ENCODE results near the gene FIBP. TPM values are rescaled to one million over a fixed set of nuclear protein-coding genes. Genes with fewer than 3 reads are reported as not detected.
A peak's percentile ranks its signal among the peaks of the same experiment; 100 is the strongest.

FIBP gene
- total RNA-seq, 1 experiment from 2014 or later = 303 TPM

- DNase-seq (ENCODE audit: low spot score) = no peak
Measured at GRCh38 chr11:65891219-65892136, 3.2 kb upstream of the FIBP start.

DNA sequence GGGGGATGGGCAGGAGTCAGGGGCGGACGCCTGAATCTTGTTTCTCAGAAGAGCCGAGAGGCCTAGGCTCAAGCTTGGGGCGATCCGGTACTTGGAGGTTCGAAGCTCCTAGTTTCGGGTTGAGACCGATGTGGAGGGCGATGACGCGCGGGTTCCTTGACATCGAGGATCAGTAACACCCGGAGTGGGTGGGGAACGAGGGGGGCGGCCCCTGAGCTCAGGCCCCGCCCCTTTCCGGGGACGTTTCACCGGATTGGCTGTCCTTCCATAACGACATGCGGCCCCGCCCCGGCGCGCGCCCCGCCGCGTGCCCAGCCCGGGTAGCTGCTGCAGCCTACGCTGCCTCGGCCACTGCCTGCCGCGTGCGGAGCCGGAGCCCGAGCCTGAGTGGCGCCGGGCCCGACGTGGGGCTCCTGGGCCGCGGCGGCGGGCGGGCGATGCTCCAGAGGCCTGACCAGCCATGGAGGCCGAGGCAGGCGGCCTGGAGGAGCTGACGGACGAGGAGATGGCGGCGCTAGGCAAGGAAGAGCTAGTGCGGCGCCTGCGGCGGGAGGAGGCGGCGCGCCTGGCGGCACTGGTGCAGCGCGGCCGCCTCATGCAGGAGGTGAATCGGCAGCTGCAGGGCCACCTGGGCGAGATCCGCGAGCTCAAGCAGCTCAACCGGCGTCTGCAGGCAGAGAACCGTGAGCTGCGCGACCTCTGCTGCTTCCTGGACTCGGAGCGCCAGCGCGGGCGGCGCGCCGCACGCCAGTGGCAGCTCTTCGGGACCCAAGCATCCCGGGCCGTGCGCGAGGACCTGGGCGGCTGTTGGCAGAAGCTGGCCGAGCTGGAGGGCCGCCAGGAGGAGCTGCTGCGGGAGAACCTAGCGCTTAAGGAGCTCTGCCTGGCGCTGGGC, 2.3 kb upstream of the FIBP start, which contains the start of gene CCDC85B:
CCDC85B (plus strand) TSS at position 350 of the 895 bp plus-strand sequence; CDS start at position 461, 111 bp downstream.
- peak; percentile 98 for DNase-seq (ENCODE audit: low spot score)

GRCh38 chr11:65887723-65888162, 528 bp downstream of the FIBP start:
- no peak for DNase-seq (ENCODE audit: low spot score)

- DNase-seq (ENCODE audit: low spot score) = peak; percentile 19
Measured at GRCh38 chr11:65886826-65887722, 1.2 kb downstream of the FIBP start.

DNA sequence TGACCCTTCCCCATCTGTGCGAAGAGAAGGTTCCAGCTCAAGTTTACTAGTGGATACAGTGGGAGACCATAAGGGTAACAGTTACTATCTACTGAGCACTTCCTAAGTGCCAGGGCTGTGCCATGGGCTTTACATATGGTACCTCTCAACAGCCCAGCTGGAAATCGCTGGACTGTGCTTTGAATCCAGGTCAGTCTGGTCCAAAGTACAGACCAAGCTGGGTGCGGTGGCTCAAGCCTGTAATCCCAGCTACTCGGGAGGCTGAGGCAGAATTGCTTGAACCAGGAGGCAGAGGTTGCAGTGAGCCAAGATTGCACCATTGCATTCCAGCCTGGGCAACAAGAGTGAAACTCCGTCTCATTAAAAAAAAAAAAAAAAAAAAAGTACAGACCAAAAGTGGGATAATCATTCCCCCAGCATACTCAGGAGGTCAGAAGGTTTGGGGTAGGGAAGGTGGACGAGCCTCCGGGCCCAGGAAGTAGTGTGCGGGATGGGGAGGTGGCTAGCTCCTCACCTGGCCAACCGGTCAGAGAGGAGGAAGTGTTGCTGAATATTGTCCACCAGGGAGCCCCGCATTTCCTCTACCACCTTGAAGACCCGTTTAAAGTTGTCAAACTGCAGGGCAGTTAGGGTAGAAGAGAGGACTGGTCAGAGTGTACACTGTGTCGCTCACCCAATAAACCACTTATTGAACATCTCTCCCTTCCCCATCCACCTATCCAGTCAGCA, 2.3 kb downstream of the FIBP start:
- DNase-seq (ENCODE audit: low spot score) = no peak

DNA sequence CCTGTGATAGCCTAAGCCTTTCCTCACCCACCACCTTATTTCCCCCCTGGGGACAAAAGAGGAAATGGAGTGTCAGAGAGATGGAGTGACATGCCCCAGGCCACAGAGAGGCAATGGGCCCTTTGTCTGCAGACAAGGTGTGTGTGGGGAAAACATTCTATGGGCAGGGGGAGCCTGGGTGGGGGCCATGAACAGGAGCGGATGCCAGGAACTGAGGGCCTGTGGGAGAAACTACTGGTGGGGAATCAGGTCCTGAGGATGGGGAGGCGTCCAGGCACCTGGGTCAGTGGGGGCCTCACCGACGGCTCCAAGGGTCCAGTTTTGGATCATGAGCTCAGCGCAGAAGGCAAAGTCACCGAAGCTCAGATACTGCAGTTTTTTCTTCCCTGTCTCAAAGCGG, 3.0 kb downstream of the FIBP start:
- no peak for DNase-seq (ENCODE audit: low spot score)

GRCh38 chr11:65884716-65885092, 3.6 kb downstream of the FIBP start:
- peak; percentile 91 for DNase-seq (ENCODE audit: low spot score)

DNA sequence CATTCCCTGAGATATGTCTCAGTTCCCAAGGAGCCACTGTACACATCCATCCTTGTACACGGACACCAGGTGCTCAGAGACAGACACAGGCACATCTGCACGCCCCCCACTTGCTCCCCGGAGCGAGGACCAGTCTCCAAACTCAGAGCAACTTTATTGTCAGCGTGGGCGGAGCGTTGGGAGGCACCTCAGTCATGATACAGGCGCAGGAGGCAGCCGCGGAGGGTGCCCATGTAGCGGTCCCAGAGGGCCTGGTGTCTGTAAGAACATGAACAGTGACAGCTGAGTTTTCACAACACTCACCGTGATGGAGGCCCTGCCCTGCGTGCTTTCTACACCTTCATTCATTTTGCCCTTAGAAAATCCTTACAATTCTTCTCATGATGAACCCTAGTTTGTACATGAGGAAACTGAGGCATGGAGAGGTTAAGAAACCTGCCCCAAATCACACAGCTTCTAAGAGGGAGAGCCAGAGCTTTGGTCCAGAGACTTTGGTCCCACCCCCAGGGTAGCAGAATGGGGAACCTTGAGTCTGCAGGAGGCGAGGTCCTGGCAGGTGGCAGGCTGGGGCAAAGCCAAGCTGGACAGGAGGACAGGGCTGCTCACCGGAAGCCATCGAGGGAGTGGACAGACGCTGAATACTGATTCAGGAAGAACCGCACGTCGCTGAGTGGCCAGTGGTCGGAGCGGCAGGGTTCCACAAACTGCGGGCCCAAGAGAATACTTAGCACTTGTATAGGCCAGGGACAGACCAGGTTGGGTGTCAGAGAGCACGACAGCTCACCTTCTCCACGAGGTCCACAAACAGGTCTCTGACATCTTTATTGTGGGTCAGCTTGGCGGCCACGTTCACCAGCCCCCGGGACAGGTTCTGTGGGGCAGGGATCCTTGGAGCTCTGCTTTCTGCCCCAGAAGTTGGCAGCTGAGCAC, 4.2 kb downstream of the FIBP start:
- no peak for DNase-seq (ENCODE audit: low spot score)

DNA sequence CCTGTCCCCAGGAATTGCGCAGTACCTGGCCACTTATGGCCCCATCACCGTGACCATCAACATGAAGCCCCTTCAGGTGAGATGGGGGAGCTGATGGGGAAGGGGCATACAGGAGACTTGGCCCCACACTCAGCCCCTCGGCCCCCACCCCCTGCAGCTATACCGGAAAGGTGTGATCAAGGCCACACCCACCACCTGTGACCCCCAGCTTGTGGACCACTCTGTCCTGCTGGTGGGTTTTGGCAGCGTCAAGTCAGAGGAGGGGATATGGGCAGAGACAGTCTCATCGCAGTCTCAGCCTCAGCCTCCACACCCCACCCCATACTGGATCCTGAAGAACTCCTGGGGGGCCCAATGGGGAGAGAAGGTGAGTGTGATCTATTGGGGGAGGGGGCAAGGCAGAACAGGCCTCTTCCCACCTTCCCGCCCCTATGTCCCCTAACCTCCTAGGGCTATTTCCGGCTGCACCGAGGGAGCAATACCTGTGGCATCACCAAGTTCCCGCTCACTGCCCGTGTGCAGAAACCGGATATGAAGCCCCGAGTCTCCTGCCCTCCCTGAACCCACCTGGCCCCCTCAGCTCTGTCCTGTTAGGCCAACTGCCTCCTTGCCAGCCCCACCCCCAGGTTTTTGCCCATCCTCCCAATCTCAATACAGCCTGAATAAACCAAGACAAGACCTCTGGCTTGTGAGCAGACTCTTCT, 5.1 kb downstream of the FIBP start:
- no peak for DNase-seq (ENCODE audit: low spot score)

GRCh38 chr11:65882120-65883057, 5.9 kb downstream of the FIBP start:
- no peak for DNase-seq (ENCODE audit: low spot score)

DNA sequence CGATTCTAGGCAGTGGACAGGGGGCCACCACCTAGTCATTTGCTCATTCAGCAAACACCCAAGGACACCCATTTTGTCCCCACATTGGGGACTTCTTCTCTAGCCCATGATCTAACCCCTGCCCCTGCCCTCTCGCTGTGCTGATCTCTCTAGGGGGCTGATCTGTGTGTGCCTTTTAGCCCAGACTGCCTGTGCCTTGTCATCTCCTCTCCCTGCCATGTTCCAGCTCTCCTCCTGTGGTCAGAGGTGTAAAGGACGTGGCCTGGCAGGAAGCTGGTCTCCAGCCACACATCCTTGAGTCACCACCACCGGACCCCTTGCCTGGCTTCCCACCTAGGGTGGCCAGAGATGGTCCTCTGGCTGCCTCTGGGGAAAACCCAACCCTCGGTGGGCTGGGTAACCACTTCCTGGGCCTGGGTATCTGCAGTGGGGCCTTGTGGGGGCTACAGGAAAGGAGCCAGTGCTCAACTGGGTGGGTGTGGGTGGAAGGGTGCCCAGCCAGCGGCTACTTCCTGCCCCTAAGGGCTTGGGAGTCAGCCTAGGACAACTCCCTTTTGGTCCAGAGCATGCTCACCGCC, 7.3 kb downstream of the FIBP start:
- DNase-seq (ENCODE audit: low spot score) = no peak

DNA sequence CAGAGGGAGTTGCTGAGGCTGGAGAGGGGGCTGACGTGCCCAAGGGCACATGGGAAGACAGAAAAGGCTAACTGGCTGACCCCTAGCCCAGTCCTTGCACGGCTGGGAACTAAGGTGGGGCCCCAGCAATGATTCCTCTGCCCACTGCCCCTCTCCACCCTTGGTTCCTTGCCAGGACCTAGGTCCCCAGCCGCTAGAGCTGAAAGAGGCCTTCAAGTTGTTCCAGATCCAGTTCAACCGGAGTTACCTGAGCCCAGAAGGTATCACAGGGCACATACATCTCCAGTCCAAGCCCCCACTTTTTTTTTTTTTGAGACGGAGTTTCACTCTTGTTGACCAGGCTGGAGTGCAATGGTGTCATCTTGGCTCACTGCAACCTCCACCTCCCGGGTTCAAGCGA, 8.2 kb downstream of the FIBP start:
- DNase-seq (ENCODE audit: low spot score) = no peak

GRCh38 chr11:65879617-65880016, 8.7 kb downstream of the FIBP start, which contains the start of gene CTSW:
Gene CTSW, plus strand, starts transcription at chr11:65879837. Its CDS starts 18 bp downstream, at chr11:65879855.
- DNase-seq (ENCODE audit: low spot score) = no peak

- DNase-seq (ENCODE audit: low spot score) = peak; percentile 94
Measured at GRCh38 chr11:65873318-65874156, 14.7 kb downstream of the FIBP start.

DNA sequence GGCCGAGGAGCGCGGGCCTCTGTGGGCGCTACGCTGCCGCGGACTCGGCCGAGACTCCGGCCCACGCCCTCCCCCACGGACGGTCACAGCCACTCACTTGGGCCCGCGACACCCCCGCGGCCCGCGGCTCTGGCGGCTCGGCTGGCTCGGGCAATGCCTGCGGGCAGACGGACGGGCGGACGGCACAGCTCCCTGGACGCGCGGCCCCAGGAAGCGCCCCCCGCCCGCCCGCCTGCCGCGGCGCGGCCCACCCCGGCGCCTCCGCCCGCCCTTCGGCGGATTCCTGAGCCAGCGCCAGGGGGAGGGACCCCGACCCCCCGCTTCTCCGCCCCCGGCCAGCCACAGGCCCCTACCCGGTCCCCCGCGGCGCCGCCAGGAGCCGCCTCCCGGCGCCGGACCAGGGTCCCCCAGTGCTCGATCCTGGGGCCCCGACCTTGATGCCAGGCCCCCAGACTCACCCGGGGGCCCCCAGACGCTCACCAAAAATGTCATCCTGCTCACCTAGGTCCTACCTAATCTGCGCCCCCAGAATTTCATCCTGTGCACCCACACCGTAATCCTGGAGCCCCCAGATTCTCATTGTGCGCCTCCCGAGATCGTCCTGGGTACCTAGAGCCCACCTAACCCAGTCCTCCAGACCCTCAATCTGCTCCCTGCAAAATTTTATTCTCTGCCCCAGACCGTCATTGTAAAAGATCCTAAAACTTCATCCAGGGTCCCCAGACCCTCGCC, 15.5 kb downstream of the FIBP start, which contains the start of gene EFEMP2:
EFEMP2 (minus strand) TSS at position 215 of the 732 bp plus-strand sequence. CDS start 446 bp downstream, outside the sequence.
- DNase-seq (ENCODE audit: low spot score) = no peak

Measured in HT-29 (cell line).